Activated CD4-positive, alpha-beta T cell treated with anti-CD3 and anti-CD28 coated beads for 36 hours (primary cell): ENCODE measurements around the gene MBD6. TPM values are rescaled to one million over a fixed set of nuclear protein-coding genes. Genes with fewer than 3 reads are reported as not detected.
"Not testable (repeated sequence)": the region's sequence is repeated elsewhere in the genome, so short reads cannot be mapped to it uniquely, and the experiment has no call there.

Experiments used
- ATAC-seq: fragments of 200-7000 bp; cut with Tn5 transposase; one replicate; pipeline ENCODE4 v1.10.0; 2021; ENCODE audit warnings: mild to moderate bottlenecking, moderate library complexity
- CTCF ChIA-PET: fragments of 350-600 bp; sonication (Branson Sonifier 250); formaldehyde crosslinking; loops from one replicate; lab custom pipeline; 2021; ENCODE audit warnings: antibody characterized with exemption; lab: Charles Lee
- POLR2A ChIA-PET: fragments of 350-600 bp; sonication (Branson Sonifier 250); formaldehyde crosslinking; loops from one replicate; lab custom pipeline; 2021; ENCODE audit warnings: antibody characterized with exemption, inconsistent platforms; lab: Charles Lee
- DNase-seq: peaks from one replicate; pipeline ENCODE4 v3.0.0-alpha.2; 2020
- H3K27ac Mint-ChIP-seq: one replicate; pipeline ENCODE4 v1.8.0; 2021; ENCODE audit warnings: mixed read lengths
- H3K27me3 Mint-ChIP-seq: one replicate; pipeline ENCODE4 v1.8.0; 2021; ENCODE audit warnings: mixed read lengths
- H3K36me3 Mint-ChIP-seq: one replicate; pipeline ENCODE4 v1.8.0; 2021; ENCODE audit warnings: low read depth, mixed read lengths
- H3K4me1 Mint-ChIP-seq: one replicate; pipeline ENCODE4 v1.8.0; 2021; ENCODE audit warnings: mixed read lengths
- H3K4me3 Mint-ChIP-seq: one replicate; pipeline ENCODE4 v1.8.0; 2021; ENCODE audit warnings: mild to moderate bottlenecking, moderate library complexity, mixed read lengths
- H3K9me3 Mint-ChIP-seq: one replicate; pipeline ENCODE4 v1.8.0; 2021; ENCODE audit warnings: low read depth, mixed read lengths
- intact Hi-C, 2 experiments: fragments of 100-400 bp; cut with DNase I in 1 of 2; cut with micrococcal nuclease in 1 of 2; formaldehyde crosslinking; loops; one replicate each; pipeline versions ENCODE4 v1.14.2 to v1.15.1; 2022 to 2024; cut with DNase I, micrococcal nuclease
- total RNA-seq, 2 experiments: library from RNA; stranded (reverse); gene quantifications; one replicate each; pipeline ENCODE4 v1.2.3, GENCODE V29; 2021

Gene MBD6
- total RNA-seq, 2 experiments from 2014 or later: 31.3 to 43.6 TPM

DNA sequence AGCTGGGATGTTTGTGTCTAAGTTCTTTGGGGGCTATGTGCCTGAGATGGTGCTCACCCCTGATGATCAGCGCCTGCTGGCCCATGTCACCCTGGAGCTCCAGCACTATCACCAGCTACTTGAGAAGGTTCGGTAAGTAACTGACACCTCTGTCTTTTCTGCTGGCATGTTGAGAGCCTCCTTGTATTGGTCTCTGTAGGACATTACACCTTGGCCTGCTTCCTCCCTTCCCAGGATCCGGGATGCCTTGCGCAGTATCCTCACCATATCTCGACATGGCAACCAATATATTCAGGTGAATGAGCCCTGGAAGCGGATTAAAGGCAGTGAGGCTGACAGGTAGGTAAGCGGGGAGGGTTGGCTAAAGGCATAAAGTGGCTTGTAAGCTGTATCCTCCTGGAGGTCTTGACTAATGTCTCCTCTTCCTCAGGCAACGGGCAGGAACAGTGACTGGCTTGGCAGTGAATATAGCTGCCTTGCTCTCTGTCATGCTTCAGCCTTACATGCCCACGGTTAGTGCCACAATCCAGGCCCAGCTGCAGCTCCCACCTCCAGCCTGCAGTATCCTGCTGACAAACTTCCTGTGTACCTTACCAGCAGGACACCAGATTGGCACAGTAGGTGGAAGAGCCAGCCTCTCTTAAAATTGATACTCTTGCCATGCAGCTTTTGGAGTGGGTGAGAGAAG, 7.8 kb upstream of the MBD6 start:
- ChIA-PET POLR2A (interaction anchor here (0.6 to 1.2 kb wide), 4 partner anchors 11 to 187 kb away, joined by 3 to 7 read pairs (median 4); partner anchors contain the start of gene MARS1), CTCF (interaction anchor here (0.6 to 1.7 kb wide), 4 partner anchors 38 to 214 kb away, joined by 3 read pairs; no protein-coding TSS in a partner anchor)
- no peaks in the 10 kb centered on the region for H3K27me3 Mint-ChIP-seq
- intact Hi-C loops: no loop called here
- peak overlapping the region; percentile 43 for H3K27ac Mint-ChIP-seq
- H3K9me3 Mint-ChIP-seq: no peaks in the 10 kb centered on the region
- H3K4me1 Mint-ChIP-seq: peaks cover 19% of the 10 kb centered on the region
- H3K4me3 Mint-ChIP-seq: no peak overlapping the region
- ATAC-seq: no peak
- DNase-seq: no peak
- H3K36me3 Mint-ChIP-seq: peaks cover 76% of the 10 kb centered on the region

DNA sequence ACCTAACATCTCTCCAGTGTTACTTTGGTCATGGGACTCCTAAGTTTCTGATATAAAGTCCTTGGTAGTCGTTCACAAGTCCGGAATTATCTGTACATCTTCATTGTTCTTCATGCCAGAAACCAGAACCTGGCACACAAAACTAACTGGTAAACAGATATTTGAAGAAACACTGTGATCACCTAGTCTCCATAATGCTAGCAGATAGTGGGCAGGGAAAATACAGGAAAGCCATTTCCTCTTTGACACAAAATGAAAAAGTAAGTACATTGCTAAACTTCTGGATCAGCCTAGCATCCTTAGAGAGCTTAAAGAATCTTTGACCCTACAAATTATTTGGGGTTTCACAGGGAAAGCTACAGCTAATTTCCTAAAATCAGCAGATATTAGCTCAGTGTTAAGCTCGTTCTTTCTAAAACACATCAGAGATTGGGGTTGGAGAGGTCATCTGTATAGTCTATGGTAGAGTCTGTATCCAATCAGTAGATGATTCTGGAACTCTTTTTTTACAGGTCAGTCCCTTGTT, 7.2 kb upstream of the MBD6 start:
- H3K9me3 Mint-ChIP-seq: no peaks in the 10 kb centered on the region
- H3K27me3 Mint-ChIP-seq: no peaks in the 10 kb centered on the region
- CTCF ChIA-PET: interaction anchor here (1.7 kb wide), 1 partner anchor 39 kb away, joined by 3 read pairs; no protein-coding TSS in a partner anchor
- H3K27ac Mint-ChIP-seq: peak overlapping the region; percentile 43
- H3K4me1 Mint-ChIP-seq: peaks cover 19% of the 10 kb centered on the region
- H3K4me3 Mint-ChIP-seq: no peak overlapping the region
- POLR2A ChIA-PET: interaction anchor here (0.6 kb wide), 1 partner anchor 186 kb away, joined by 5 read pairs; no protein-coding TSS in a partner anchor
- H3K36me3 Mint-ChIP-seq: peaks cover 79% of the 10 kb centered on the region
- no peak for ATAC-seq
- intact Hi-C loops: no loop called here
- DNase-seq: no peak

DNA sequence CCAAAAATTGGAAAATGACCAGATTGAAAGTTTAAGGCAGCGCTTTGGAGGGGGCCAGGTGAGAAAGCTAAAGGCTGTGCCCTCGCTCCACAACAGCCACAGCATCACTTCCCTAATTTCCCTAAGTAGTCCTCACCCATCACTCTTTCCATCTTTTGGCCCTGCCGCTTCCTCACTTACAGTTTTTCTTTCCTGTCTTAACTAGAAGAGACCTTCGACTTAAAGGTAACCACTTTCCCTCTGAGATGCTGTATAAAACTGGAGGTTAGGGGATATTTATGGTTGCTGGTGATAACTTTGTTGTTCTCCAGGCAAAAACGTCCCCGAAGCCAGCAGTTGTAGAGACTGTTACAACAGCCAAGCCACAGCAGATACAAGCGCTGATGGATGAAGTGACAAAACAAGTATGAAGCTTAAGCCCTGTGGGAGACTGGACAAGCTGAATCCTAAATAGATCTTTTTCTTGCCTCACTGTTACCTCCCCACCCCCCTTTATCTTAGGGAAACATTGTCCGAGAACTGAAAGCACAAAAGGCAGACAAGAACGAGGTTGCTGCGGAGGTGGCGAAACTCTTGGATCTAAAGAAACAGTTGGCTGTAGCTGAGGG, 6.6 kb upstream of the MBD6 start:
- ChIA-PET POLR2A (interaction anchor here (1.2 kb wide), 1 partner anchor 13 kb away, joined by 8 read pairs; no protein-coding TSS in a partner anchor), CTCF (no interaction called here)
- H3K27ac Mint-ChIP-seq: peak overlapping the region; percentile 43
- peaks cover 77% of the 10 kb centered on the region for H3K36me3 Mint-ChIP-seq
- H3K9me3 Mint-ChIP-seq: no peaks in the 10 kb centered on the region
- H3K4me3 Mint-ChIP-seq: no peak overlapping the region
- intact Hi-C loops: no loop called here
- ATAC-seq (no peak), DNase-seq (no peak)
- peaks cover 22% of the 10 kb centered on the region for H3K4me1 Mint-ChIP-seq
- H3K27me3 Mint-ChIP-seq: no peaks in the 10 kb centered on the region

DNA sequence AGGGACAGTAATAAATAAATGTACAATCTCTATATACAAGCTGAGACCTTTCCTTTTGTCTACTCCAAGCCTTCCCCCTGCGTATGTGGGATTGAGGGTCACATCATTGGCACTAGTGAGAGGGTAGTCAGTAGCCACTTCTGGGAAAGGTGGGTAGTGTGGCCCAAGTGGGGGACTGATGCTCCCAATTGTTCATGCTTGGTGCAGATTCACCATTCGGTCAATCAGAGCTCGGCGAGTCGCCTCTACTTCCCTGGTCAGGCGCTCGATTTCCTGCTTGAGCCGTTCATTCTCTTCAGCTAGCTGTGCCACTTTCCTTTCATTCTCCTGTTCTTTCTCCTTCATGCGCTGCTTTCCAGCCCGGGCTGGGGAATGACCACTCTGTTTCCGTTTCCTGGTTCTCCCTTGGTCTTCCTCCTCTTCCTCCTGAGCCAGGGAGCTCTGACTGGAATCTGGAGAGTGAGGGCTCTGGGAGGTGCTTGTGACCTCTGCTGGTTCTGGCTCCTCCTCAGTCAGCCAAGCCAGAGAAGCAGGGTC, 5.9 kb upstream of the MBD6 start:
- Mint-ChIP-seq H3K27ac (peak overlapping the region; percentile 44), H3K9me3 (no peaks in the 10 kb centered on the region), H3K36me3 (peaks cover 72% of the 10 kb centered on the region)

DNA sequence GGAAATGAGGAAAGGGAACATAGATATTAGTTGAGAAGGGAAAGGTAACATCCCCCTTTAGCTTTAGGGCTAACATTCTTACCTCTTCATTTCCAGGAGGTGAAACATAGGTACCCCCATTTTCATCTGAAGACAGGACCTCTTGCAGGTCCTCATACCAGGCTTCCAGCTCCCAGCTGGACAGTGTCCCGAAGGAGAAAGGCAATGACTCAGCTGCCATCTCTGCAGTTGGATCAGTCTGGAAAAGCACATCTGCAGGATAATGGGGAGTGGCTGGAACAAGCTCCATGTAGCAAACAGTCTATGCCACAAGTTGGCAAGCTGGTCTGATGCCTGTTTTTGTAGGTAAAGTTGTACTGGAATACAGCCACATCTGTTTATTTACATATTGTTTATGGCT, 5.4 kb upstream of the MBD6 start:
- no peak for DNase-seq
- Mint-ChIP-seq H3K27me3 (no peaks in the 10 kb centered on the region), H3K4me3 (no peak overlapping the region), H3K9me3 (no peaks in the 10 kb centered on the region), H3K27ac (peak overlapping the region; percentile 44), H3K4me1 (peaks cover 34% of the 10 kb centered on the region), H3K36me3 (peaks cover 67% of the 10 kb centered on the region)
- no peak for ATAC-seq
- CTCF ChIA-PET: no interaction called here
- intact Hi-C loops: no loop called here
- POLR2A ChIA-PET: interaction anchor here (1.0 to 1.2 kb wide), 4 partner anchors 9 to 20 kb away, joined by 3 to 8 read pairs (median 4); no protein-coding TSS in a partner anchor

More for the DNA sequence above, 5.9 kb upstream of the MBD6 start:
- ChIA-PET POLR2A (interaction anchor here (1.0 to 1.2 kb wide), 4 partner anchors 9 to 20 kb away, joined by 3 to 8 read pairs (median 4); no protein-coding TSS in a partner anchor), CTCF (no interaction called here)
- Mint-ChIP-seq H3K4me3 (no peak overlapping the region), H3K4me1 (peaks cover 29% of the 10 kb centered on the region), H3K27me3 (no peaks in the 10 kb centered on the region)
- DNase-seq (no peak), ATAC-seq (no peak)
- intact Hi-C loops: no loop called here

DNA sequence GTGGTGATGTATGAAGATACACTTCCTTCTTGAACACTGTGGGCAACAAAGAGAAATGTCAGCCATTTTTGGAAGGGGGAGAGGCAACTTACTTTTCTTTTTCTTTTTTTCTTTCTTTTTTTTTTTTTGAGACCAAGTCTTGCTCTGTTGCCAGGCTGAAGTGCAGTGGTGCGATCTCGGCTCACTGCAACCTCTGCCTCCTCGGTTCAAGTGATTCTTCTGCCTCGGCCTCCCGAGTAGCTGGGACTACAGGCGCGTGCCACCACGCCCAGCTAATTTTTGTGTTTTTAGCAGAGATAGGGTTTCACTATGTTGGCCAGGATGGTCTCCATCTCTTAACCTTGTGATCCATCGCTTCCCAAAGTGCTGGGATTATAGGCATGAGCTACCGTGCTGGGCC, 4.9 kb upstream of the MBD6 start:
- peaks cover 34% of the 10 kb centered on the region for H3K4me1 Mint-ChIP-seq
- H3K9me3 Mint-ChIP-seq, ATAC-seq, intact Hi-C loops, H3K4me3 Mint-ChIP-seq, CTCF ChIA-PET, DNase-seq, H3K27me3 Mint-ChIP-seq: not testable (repeated sequence)
- H3K36me3 Mint-ChIP-seq: peaks cover 62% of the 10 kb centered on the region
- POLR2A ChIA-PET: interaction anchor here (0.7 to 1.2 kb wide), 6 partner anchors 8 to 390 kb away, joined by 3 to 6 read pairs (median 4); partner anchors contain the start of genes ARHGAP9 and LRP1
- peak overlapping the region; percentile 98 for H3K27ac Mint-ChIP-seq

DNA sequence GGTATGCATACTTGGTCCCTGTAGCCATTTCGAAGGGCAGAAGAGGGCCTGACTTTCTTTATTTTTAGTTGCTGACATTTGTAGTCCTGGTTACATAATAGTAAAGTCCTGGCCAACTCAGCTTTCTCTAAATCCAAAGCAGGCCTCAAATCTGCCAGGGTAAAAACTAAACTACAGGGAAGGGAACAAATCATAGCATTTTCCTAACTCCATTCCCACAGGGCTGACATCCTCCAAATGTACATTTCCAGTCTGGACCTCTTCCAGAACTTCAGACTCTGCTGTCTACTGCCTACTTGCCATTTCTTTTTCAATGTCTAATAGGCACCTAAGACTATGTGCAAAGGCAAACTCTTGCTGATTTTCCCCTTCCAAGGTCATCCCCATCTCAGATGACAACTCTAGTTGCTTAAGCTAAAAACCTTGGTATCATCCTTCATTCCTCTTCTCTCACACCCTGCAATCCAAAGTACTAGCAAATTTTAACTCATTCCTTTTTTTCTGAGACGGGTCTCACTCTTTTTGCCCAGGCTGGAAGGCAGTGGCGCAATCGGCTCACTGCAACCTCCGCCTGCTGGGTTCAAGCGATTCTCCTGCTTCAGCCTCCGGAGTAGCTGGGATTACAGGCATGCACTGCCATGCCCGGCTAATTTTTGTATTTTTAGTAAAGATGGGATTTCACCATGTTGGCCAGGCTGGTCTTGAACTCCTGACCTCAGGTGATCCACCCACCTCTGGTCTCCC, 4.3 kb upstream of the MBD6 start:
- no peak for ATAC-seq
- POLR2A ChIA-PET: interaction anchor here (0.6 to 1.2 kb wide), 7 partner anchors 17 to 390 kb away, joined by 3 to 6 read pairs (median 3); partner anchors contain the start of genes ARHGAP9 and LRP1
- no peaks in the 10 kb centered on the region for H3K9me3 Mint-ChIP-seq
- H3K27me3 Mint-ChIP-seq: no peaks in the 10 kb centered on the region
- no peak for DNase-seq
- CTCF ChIA-PET: no interaction called here
- peak overlapping the region; percentile 98 for H3K27ac Mint-ChIP-seq
- intact Hi-C loops: no loop called here
- peak overlapping the region; percentile 96 for H3K4me3 Mint-ChIP-seq
- peaks cover 36% of the 10 kb centered on the region for H3K4me1 Mint-ChIP-seq
- peaks cover 56% of the 10 kb centered on the region for H3K36me3 Mint-ChIP-seq

DNA sequence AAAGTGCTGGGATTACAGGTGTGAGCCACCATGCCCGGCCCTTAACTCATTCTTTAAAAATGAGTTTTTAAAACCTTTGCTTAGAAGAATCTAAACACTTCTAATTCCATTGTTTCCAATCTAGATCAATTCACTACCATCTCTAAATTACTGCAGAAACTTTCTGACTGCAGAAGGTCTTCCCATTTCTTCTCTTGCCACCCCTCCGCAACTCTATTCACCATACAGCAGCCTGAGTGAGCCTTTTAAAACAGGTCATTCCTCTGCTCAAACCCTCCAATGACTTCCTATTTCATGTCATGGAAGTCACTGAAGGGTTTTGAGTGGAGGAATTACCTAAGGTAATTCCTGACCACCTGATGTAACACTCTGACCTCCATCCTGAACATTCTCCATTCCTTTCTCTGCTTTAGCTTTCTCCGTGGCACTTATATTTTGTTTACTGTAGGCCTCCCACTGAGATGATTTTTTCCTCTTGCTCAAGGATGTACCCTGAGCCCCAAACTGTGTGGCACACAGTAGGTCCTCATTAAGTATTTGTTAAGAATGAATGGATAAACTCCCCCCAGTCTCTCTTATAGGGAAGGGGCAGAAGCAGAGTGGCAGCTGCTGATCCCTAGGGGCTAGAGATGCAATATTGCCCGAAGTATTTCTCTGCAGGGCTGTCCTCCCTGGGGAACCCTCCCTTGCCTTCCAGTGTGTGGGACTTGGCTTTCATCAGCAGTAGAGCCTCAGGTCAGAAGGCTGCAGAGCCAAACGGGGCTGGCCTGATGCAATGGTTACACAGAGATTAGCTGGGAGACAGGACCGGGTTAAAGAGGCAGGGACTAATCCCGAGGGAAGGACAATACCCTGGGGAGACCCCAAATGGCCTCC, 3.5 kb upstream of the MBD6 start:
- H3K27ac Mint-ChIP-seq: peak overlapping the region; percentile 98
- ChIA-PET CTCF (no interaction called here), POLR2A (interaction anchor here (0.6 to 2.4 kb wide), 4 partner anchors 18 to 294 kb away, joined by 3 to 8 read pairs (median 4); partner anchors contain the start of gene DCTN2)
- H3K4me1 Mint-ChIP-seq: peaks cover 44% of the 10 kb centered on the region
- no peaks in the 10 kb centered on the region for H3K9me3 Mint-ChIP-seq
- intact Hi-C loops: no loop called here
- ATAC-seq (no peak), DNase-seq (peak; percentile 40)
- peak overlapping the region; percentile 96 for H3K4me3 Mint-ChIP-seq
- peaks cover 58% of the 10 kb centered on the region for H3K36me3 Mint-ChIP-seq
- H3K27me3 Mint-ChIP-seq: no peaks in the 10 kb centered on the region

DNA sequence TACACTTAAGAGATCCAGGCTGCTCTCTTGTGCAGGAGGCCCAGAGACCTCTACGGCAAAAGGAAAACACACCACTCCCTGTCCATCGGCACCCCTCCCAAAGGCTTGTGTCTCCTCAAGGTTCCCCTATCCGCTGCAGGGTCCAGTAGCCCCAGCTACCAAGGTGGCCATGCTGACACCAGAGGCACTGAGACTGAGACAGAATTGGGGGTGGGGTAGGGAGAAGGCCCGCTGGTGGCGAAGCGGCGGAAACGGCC, 2.9 kb upstream of the MBD6 start:
- peak; percentile 48 for DNase-seq
- intact Hi-C loops: loop anchor here (1.0 to 5.0 kb wide), 12 partner anchors 28 to 1591 kb away; partner anchors contain the start of genes MARS1 (in 2 of the 2), CDK4 (in 1 of the 2), DCTN2 (in 1 of the 2) and GLI1 (in 1 of the 2)
- Mint-ChIP-seq H3K27ac (peak overlapping the region; percentile 98), H3K4me3 (peak overlapping the region; percentile 96), H3K27me3 (no peaks in the 10 kb centered on the region), H3K4me1 (peaks cover 50% of the 10 kb centered on the region), H3K9me3 (no peaks in the 10 kb centered on the region), H3K36me3 (peaks cover 57% of the 10 kb centered on the region)
- CTCF ChIA-PET: no interaction called here
- POLR2A ChIA-PET: interaction anchor here (0.6 to 2.4 kb wide), 6 partner anchors 17 to 225 kb away, joined by 3 to 8 read pairs (median 3); partner anchors contain the start of gene DCTN2
- no peak for ATAC-seq
